Left renal pelvis (tissue), 4 donors: ENCODE measurements around the gene SETD2. TPM values are rescaled to one million over a fixed set of nuclear protein-coding genes. Genes with fewer than 3 reads are reported as not detected.

Experiments used
- DNase-seq, 4 donors: peaks; one replicate each; pipeline ENCODE4 v3.0.0-alpha.2; 2013; ENCODE audit warnings: low read depth in 4 of 4, low spot score in 3 of 4
- polyA plus RNA-seq, 4 donors: library from polyadenylated mRNA; unstranded; fragments of 120-200 nt; gene quantifications; one replicate each; pipeline ENCODE4 v1.2.1, GENCODE V29; 2013; ENCODE audit not compliant: insufficient read length in 4 of 4

Gene SETD2
- polyA plus RNA-seq, 4 donors, result 62.7 to 73.8 (median 66.8) TPM

- DNase-seq, result no peak
These were observed 163.6 kb downstream of the SETD2 start for GRCh38 chr3:47000198-47000815.

DNA sequence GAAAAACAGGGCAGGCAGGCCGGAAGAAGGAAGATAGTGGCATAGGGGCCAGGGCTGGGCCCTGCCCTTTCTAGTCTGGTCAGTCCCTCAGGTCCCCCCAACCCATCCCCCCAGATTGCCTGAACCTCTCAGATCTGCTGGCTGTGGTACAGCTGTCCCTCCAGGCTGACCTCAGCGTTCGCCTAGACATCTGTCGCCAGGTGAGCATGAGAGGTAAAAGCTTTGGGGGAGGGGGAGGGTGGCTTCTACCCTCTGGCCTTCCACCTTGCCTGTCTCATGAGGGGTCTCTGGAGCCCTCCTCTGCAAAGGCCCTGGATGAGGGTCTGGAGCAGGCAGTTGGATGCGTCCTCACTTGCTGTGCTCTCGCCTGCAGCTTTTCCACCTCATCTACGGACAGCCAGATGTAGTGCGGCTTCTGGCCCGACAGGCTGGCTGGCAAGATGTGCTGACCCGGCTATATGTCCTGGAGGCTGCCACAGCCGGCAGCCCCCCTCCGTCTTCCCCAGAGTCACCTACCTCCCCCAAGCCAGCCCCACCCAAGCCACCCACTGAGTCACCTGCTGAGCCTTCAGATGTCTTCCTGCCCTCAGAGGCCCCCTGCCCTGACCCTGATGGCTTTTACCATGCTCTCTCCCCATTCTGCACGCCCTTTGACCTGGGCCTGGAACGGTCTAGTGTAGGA lies 164.3 kb downstream of the SETD2 start:
- no peak for DNase-seq

- no peak for DNase-seq
These were observed 164.9 kb downstream of the SETD2 start for GRCh38 chr3:46998852-46999515.

DNA sequence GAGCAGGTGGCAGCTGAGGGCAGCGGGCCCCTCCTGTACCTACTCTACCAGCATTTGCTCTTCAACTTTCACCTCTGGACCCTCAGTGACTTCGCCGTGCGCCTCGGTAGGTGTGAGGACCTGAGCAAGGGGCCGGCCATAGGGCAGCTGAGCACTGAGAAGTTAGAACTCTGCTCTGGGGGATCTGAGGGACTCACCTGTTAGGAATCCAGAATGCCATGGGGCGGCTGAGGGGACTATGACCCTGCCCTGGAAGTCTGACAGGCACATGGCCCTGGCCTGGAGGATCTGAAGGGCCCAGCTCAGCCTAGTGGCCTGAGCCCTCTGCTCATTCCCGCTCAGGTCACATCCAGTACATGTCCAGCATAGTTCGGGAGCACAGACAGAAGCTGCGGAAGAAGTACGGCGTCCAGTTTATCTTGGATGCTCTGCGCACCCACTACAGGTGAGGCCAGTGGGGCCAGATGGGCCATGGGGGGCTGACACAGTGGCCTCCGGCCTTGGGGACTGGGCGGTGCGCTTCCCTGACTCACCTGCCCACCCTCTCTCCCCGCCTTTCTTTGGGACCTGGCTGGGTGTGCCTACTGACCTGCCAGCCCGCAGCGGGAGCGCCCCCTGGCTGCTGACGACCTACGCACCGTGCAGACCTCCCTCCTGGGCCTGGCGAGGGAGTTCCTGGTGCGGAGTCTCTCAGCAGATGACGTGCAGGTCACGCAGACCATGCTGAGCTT lies 165.6 kb downstream of the SETD2 start:
- DNase-seq, result peak in 1 of 4 donors; percentile 29

DNA sequence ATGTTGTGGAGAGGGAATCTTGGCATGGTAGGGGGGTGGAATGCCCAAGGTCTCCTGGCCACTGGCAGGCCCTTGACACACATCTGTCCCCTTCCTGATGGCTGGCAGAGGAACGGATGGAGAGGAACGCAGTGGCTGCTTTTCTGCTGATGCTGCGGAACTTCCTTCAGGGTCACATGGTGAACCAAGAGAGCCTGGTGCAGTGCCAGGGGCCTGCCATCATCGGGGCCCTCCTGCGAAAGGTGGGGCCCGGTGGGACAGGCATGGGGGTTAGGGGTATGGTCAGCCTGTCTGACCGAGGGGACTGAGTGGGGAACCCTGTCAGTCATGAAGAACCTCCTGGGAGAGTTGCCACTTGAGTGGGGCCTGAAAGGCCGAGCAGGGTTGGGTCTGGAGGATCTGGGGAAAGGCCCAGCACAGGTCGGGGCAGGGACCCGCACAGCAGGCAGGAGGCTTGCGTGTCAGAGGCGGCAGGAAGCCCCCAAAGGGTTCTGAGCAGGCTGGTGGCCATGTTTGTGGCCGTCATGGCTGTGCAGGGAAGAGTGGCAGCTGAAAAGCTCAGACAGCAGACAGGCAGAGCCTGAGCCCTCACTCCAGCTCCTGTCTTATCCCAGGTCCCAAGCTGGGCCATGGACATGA lies 166.3 kb downstream of the SETD2 start:
- DNase-seq, result no peak

- DNase-seq, result no peak
These were observed 167.0 kb downstream of the SETD2 start for GRCh38 chr3:46996689-46997452.

DNA sequence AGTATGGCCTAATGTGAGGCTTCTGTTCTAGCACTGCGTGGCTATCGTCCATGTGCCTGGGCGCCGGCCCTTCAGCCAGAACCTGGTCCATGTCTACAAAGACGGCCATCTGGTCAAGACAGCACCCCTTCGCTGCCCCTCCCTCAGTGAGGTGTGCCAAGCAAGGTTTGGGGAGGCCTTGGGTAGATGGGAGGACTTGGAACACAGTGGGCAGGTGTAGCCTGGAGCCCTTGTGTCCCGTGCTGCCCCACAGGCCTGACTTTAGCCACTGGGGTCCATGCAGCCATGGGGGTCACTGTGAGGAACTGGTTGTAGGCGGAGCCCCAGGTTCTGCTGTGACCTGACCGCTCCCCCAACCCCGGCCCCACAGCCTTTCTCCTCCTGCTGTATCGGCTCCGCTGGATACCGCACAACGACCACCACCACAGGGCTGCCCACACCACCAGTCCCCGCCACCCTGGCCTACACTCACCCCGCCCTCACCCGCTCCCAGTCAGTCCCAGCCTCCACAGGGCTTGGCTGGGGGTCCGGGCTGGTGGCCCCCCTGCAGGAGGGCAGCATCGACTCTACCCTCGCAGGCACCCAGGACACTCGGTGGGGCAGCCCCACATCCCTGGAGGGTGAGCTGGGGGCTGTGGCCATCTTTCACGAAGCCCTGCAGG lies 167.9 kb downstream of the SETD2 start:
- DNase-seq, result no peak

- no peak for DNase-seq
These were observed 168.8 kb downstream of the SETD2 start for GRCh38 chr3:46994801-46995731.

DNA sequence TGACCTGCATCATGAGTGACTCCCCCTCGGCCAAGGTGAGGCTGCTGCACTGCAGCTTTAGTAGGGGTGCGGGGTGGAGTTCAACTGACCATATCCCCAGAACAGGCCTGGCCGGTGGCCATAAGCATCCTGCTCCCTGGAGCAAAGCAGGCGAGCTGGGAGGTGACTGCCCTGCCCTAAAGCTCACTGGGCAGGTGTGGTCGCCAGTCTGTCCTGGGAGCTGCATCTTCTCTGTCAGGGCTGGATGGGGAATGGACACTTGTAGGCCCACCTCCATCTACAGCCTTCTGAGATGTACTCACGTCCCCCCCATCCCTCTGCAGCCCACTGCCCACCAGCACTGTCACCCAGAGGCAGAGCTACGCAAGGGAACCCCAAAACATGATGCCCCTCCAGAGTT lies 169.9 kb downstream of the SETD2 start:
- no peak for DNase-seq

DNA sequence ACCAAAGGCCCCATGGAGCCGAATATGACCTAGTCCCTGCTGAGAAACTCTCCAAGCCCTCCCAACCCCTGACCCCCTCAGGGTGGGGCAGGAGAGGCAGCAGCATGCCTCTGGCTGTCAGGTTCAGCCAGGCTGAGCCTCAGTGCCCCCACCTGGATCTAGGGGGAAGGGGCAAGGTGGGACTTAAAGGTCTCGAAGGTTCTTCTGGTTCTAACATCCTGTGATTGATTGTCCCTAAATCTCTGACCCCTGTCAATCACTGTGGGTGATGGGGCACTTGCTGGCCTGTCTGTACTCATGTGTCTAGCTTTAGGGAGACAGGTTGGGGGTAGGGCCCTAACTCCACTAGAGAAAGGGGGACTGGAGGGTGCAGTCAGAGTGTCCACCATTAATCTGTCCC lies 170.6 kb downstream of the SETD2 start:
- DNase-seq, result no peak

DNA sequence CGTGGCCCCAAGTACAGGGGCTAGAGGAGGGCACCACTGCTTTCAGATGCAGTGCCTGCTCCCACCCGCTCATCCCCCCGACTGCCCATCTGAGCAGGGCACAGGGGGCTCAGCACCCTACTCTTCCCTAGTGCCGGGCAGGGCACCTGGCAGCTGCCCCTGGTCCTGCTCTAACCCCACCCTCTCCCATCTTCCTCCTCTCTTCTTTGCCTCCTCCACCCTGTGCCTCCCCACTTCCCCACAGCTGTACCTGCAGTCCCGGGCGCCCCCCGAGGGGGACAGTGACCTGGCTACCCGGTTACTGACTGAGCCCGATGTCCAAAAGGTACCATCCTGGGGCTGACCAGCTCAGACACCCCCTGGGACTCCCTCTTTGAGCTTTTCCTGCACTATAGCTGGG lies 171.7 kb downstream of the SETD2 start:
- DNase-seq, result no peak

DNA sequence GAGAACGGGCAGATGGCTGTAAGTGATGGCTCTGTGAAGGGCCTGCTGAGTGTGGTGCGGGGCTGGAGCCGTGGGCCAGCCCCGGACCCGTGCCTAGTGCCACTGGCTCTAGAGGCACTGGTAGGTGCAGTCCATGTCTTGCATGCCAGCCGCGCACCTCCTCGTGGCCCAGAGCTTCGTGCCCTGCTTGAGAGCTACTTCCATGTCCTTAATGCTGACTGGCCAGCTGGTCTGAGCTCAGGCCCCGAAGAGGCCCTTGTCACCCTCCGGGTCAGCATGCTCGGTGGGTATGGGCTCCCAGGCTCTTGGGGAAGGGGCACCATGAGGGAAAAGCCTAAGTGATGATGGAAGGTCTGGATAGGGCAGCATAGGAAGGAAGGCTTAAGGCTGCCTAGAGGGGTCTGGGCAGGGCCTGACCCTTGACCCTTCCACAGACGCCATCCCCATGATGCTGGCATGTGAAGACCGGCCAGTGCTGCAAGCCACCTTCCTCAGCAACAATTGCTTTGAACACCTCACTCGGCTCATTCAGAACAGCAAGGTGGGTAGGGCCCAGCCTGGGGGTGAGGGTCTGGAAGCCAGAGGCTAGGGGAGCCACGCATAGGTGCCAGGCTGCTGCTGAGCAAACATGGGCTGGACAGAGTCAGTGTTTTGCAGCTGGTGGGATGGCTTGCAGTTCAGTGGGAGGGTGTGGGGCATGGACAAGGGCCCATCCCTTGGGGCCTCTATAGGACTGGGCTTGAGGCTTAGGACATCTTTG lies 172.3 kb downstream of the SETD2 start:
- no peak for DNase-seq

DNA sequence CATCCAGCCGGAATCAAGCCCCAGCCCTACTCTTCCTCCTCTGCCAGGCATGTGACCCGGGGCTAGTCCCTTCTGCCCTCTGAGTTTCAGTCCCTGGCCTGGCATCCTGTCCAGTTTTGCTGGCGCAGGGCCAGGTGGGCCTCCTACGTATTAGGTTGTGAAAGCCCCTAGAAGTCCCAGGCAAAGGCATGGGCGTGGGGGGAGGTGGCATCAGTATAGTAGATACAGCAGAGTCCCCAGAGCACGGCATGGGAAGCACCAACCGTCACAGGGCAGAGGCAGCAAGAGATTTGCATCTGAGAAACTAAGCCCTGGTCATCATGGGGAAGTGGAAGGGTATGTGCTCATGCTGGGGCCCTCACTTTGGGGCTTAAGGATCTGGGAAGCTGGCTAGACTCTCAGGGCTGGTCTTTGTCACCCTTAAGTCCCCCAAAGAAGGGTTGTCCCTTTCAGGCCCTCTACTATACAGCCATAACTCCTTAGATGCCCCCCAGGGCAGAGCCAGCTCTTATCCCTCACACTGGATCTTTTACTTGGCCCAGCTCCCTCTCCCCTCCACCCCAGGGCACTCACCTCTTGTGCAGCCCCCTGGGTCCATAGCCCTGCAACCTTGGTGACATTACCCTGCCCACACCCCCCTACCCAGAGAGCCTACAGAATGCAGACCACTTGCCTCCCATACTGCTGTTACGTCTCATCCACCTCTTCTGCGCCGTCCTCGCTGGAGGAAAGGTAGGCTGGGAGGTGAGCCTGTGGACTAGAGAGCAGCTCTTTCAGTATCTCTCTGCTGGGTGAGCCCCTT lies 173.1 kb downstream of the SETD2 start:
- DNase-seq, result no peak

GRCh38 chr3:46989146-46989810 lies 174.6 kb downstream of the SETD2 start:
- no peak for DNase-seq

DNA sequence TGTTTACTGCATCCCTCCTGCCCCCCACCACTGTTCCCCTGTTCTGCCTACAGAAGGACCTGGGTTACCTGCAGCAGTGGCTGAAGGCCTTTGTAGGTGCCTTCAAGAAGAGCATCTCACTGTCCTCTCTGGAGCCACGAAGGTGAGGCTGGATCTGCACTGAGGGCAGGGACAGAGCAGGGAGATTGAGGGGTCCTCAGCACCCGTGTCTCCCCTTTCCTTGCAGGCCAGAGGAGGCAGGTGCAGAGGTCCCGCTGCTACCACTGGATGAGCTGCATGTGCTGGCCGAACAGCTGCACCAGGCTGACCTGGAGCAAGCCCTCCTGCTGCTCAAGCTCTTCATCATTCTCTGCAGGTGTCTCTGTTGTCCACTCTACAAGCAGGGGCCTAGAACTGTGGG lies 175.3 kb downstream of the SETD2 start:
- no peak for DNase-seq

- DNase-seq, result no peak
These were observed 176.0 kb downstream of the SETD2 start for GRCh38 chr3:46987743-46988401.
